Measurements from ENCODE around the gene ATP11A.

The ATP11A gene

GRCh38 chr13:112703449-112704284 lies 13.8 kb downstream of the ATP11A start:
- Histone ChIP-seq H3K79me2 (peaks cover 20% of the 10 kb centered on the region), H3K27me3 (ENCODE audit: control insufficient read depth, insufficient read depth, low read length) (no peaks in the 10 kb centered on the region), H3K9me3 (ENCODE audit: control insufficient read depth, low read length) (no peaks in the 10 kb centered on the region), H3K9ac (no peak overlapping the region), H3K27ac (peak overlapping the region; percentile 24), H3K4me1 (no peaks in the 10 kb centered on the region), H3K4me2 (ENCODE audit: low read length) (no peak overlapping the region), H3K4me3 (ENCODE audit: low read depth, low read length) (no peak overlapping the region), H3K36me3 (ENCODE audit: control insufficient read depth, insufficient read depth, low read length) (no peaks in the 10 kb centered on the region), H2AFZ (no peak overlapping the region)
- TF ChIP-seq, protein P1, sequence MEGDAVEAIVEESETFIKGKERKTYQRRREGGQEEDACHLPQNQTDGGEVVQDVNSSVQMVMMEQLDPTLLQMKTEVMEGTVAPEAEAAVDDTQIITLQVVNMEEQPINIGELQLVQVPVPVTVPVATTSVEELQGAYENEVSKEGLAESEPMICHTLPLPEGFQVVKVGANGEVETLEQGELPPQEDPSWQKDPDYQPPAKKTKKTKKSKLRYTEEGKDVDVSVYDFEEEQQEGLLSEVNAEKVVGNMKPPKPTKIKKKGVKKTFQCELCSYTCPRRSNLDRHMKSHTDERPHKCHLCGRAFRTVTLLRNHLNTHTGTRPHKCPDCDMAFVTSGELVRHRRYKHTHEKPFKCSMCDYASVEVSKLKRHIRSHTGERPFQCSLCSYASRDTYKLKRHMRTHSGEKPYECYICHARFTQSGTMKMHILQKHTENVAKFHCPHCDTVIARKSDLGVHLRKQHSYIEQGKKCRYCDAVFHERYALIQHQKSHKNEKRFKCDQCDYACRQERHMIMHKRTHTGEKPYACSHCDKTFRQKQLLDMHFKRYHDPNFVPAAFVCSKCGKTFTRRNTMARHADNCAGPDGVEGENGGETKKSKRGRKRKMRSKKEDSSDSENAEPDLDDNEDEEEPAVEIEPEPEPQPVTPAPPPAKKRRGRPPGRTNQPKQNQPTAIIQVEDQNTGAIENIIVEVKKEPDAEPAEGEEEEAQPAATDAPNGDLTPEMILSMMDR (IDR thresholded peaks at IDR 0.05), result no peak

GRCh38 chr13:112704308-112705145 lies 14.7 kb downstream of the ATP11A start:
- Histone ChIP-seq H3K4me2 (ENCODE audit: low read length) (no peak overlapping the region), H3K4me1 (no peaks in the 10 kb centered on the region), H3K9me3 (ENCODE audit: control insufficient read depth, low read length) (no peaks in the 10 kb centered on the region), H3K9ac (no peak overlapping the region), H3K27me3 (ENCODE audit: control insufficient read depth, insufficient read depth, low read length) (no peaks in the 10 kb centered on the region), H3K36me3 (ENCODE audit: control insufficient read depth, insufficient read depth, low read length) (no peaks in the 10 kb centered on the region), H3K79me2 (peaks cover 21% of the 10 kb centered on the region), H3K4me3 (ENCODE audit: low read depth, low read length) (no peak overlapping the region), H2AFZ (no peak overlapping the region), H3K27ac (peak overlapping the region; percentile 59)
- TF ChIP-seq, protein P1 (IDR thresholded peaks at IDR 0.05), result no peak

DNA sequence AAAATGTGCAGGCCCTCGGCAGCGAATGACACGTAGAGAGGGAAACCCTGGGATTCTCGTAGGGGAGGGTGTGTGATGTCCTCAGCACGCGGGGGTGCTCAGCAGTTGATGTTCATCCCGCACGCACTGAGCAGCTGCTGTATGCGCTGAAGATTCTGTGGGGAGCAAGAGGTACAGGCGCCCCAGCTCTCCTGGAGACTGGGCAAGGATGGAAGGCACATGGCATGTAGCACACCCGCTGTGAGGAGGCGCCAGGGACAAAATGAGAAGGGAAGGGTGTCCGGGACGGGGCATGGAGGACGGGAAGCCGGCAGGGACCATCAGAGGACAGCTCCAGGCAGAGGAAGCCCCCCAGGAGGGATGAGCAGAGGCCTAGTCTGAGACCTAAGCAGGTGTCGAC lies 15.4 kb downstream of the ATP11A start:
- H3K9me3 ChIP-seq (ENCODE audit: control insufficient read depth, low read length), result no peaks in the 10 kb centered on the region
- no peak overlapping the region for H3K9ac ChIP-seq
- H2AFZ ChIP-seq, result no peak overlapping the region
- H3K36me3 ChIP-seq (ENCODE audit: control insufficient read depth, insufficient read depth, low read length), result no peaks in the 10 kb centered on the region
- H3K4me1 ChIP-seq, result no peaks in the 10 kb centered on the region
- H3K27ac ChIP-seq, result peak overlapping the region; percentile 59
- TF ChIP-seq, protein P1 (IDR thresholded peaks at IDR 0.05), result no peak
- H3K4me3 ChIP-seq (ENCODE audit: low read depth, low read length), result no peak overlapping the region
- peaks cover 16% of the 10 kb centered on the region for H3K79me2 ChIP-seq
- no peaks in the 10 kb centered on the region for H3K27me3 ChIP-seq (ENCODE audit: control insufficient read depth, insufficient read depth, low read length)
- no peak overlapping the region for H3K4me2 ChIP-seq (ENCODE audit: low read length)

DNA sequence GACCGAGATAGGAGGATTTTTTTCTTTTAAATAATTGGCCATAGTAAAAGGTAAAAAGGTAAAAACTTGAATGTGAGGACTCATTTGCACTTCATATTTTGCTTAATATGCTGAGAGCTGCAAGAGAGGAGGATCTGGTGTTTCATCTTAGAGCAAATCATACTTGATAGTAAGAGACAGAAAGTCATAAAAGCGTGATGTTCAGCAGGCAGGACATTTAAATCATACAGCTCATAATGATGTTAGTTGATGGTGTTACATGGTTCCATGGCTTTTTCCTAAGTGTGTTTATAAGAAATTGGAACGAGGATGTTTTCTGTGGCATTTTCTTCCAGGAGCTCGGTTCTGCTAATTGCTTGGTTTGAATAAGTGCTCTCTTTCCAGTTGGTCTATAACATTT lies 16.3 kb downstream of the ATP11A start:
- Histone ChIP-seq H3K27ac (no peak overlapping the region), H3K79me2 (peaks cover 8% of the 10 kb centered on the region), H3K4me2 (ENCODE audit: low read length) (no peak overlapping the region), H3K9ac (no peak overlapping the region), H3K4me1 (no peaks in the 10 kb centered on the region), H3K27me3 (ENCODE audit: control insufficient read depth, insufficient read depth, low read length) (no peaks in the 10 kb centered on the region), H3K9me3 (ENCODE audit: control insufficient read depth, low read length) (no peaks in the 10 kb centered on the region), H3K36me3 (ENCODE audit: control insufficient read depth, insufficient read depth, low read length) (no peaks in the 10 kb centered on the region), H3K4me3 (ENCODE audit: low read depth, low read length) (no peak overlapping the region), H2AFZ (no peak overlapping the region)
- TF ChIP-seq, protein P1 (IDR thresholded peaks at IDR 0.05), result no peak

Measured in parathyroid adenoma (tissue), 2 donors.